NCI-H510A treated with DMSO at 0.1 percent for 48 hours (cell line): ENCODE data around the gene CUZD1.

Experiments used
- DNase-seq: peaks from one replicate; lab custom pipeline; 2025; lab: John Stamatoyannopoulos, UW

CUZD1 gene

GRCh38 chr10:122855745-122856144 lies 10.1 kb upstream of the CUZD1 start:
- no peak for DNase-seq

GRCh38 chr10:122854648-122855047 lies 9.0 kb upstream of the CUZD1 start:
- DNase-seq, result no peak

- no peak for DNase-seq
Measured at GRCh38 chr10:122853665-122854313, 8.1 kb upstream of the CUZD1 start.

GRCh38 chr10:122852261-122852660 lies 6.6 kb upstream of the CUZD1 start:
- no peak for DNase-seq

GRCh38 chr10:122850705-122851640 lies 5.3 kb upstream of the CUZD1 start:
- DNase-seq, result no peak

GRCh38 chr10:122849900-122850605 lies 4.4 kb upstream of the CUZD1 start:
- no peak for DNase-seq

GRCh38 chr10:122849090-122849489 lies 3.4 kb upstream of the CUZD1 start:
- DNase-seq, result no peak

- DNase-seq, result peak; percentile 87
Measured at GRCh38 chr10:122847782-122848604, 2.3 kb upstream of the CUZD1 start.

- no peak for DNase-seq
Measured at GRCh38 chr10:122844146-122844545, 1.5 kb downstream of the CUZD1 start.

- no peak for DNase-seq
Measured at GRCh38 chr10:122841569-122841968, 4.1 kb downstream of the CUZD1 start.

- no peak for DNase-seq
Measured at GRCh38 chr10:122839505-122839904, 6.2 kb downstream of the CUZD1 start.

- DNase-seq, result no peak
Measured at GRCh38 chr10:122838880-122839279, 6.8 kb downstream of the CUZD1 start.

- DNase-seq, result no peak
Measured at GRCh38 chr10:122835908-122836307, 9.7 kb downstream of the CUZD1 start.

GRCh38 chr10:122830965-122831353 lies 14.7 kb downstream of the CUZD1 start:
- DNase-seq, result no peak

GRCh38 chr10:122830273-122830964 lies 15.2 kb downstream of the CUZD1 start:
- DNase-seq, result no peak

GRCh38 chr10:122829454-122829853 lies 16.2 kb downstream of the CUZD1 start:
- no peak for DNase-seq

GRCh38 chr10:122828716-122829255 lies 16.9 kb downstream of the CUZD1 start:
- no peak for DNase-seq

GRCh38 chr10:122827302-122827701 lies 18.4 kb downstream of the CUZD1 start:
- DNase-seq, result no peak

GRCh38 chr10:122822973-122823690 lies 22.5 kb downstream of the CUZD1 start:
- no peak for DNase-seq

- DNase-seq, result no peak
Measured at GRCh38 chr10:122821808-122822207, 23.8 kb downstream of the CUZD1 start.
